Muscle of back (tissue), 13 donors: ENCODE data around the gene NLRP12. TPM values are rescaled to one million over a fixed set of nuclear protein-coding genes. Genes with fewer than 3 reads are reported as not detected.
"Not testable (repeated sequence)": the region's sequence is repeated elsewhere in the genome, so short reads cannot be mapped to it uniquely, and the experiment has no call there.

Source experiments
- DNase-seq, 3 donors: peaks; one replicate each; pipeline versions ENCODE4 v3.0.0 to v3.0.0-alpha.2; 2013
- long read RNA-seq, 9 donors: transcript quantifications; one replicate each; lab custom pipeline, GENCODE V29; 2026
- polyA plus RNA-seq, 10 donors: library from polyadenylated mRNA; unstranded; fragments of 120-200 nt; gene quantifications; one replicate each; pipeline ENCODE4 v1.2.1, GENCODE V29; 2013; ENCODE audit not compliant: insufficient read length in 10 of 10

NLRP12 gene
- polyA plus RNA-seq, result under 1 TPM; 0.19 to 0.62 (median 0.29) TPM
- long read RNA-seq, donor 1, result 0 reads
- long read RNA-seq, donor 2, result 0 reads
- long read RNA-seq, donor 3, result 0 reads
- long read RNA-seq, donor 4, result 0 reads
- long read RNA-seq, donor 5, result 0 reads
- long read RNA-seq, donor 6, result 0 reads
- long read RNA-seq, donor 7, result 0 reads
- long read RNA-seq, donor 8, result 0 reads
- long read RNA-seq, donor 9, result 0 reads

- peak in 2 of 3 donors; percentile 17 to 31 for DNase-seq
Measured at GRCh38 chr19:53824134-53824611, at the start of gene NLRP12. NLRP12 (minus strand) TSS chr19:53824314; CDS start chr19:53824174, 140 bp downstream.

- DNase-seq, result no peak
Measured at GRCh38 chr19:53872762-53873161, 48.6 kb upstream of the NLRP12 start.

- DNase-seq, result no peak
Measured at GRCh38 chr19:53871454-53871853, 47.3 kb upstream of the NLRP12 start.

- DNase-seq, result no peak
Measured at GRCh38 chr19:53870485-53870844, 46.4 kb upstream of the NLRP12 start.

GRCh38 chr19:53869805-53870484 lies 45.8 kb upstream of the NLRP12 start:
- DNase-seq, result not testable (repeated sequence)

GRCh38 chr19:53868892-53869804 lies 45.0 kb upstream of the NLRP12 start:
- peak; percentile 88 to 96 (median 88) for DNase-seq

- DNase-seq, result peak in 2 of 3 donors; percentile 42 to 75
Measured at GRCh38 chr19:53868091-53868891, 44.2 kb upstream of the NLRP12 start.

GRCh38 chr19:53867225-53868090 lies 43.3 kb upstream of the NLRP12 start, which contains the start of gene MYADM:
MYADM (plus strand) TSS chr19:53867883; CDS start chr19:53873530, 5,647 bp downstream.
- peak; percentile 99 to 100 (median 100) for DNase-seq

GRCh38 chr19:53866865-53867224 lies 42.7 kb upstream of the NLRP12 start:
- no peak for DNase-seq

GRCh38 chr19:53865918-53866864 lies 42.1 kb upstream of the NLRP12 start:
- peak; percentile 76 to 97 (median 89) for DNase-seq

GRCh38 chr19:53865523-53865917 lies 41.4 kb upstream of the NLRP12 start:
- DNase-seq, result no peak

GRCh38 chr19:53864308-53864836 lies 40.3 kb upstream of the NLRP12 start:
- no peak for DNase-seq

- no peak for DNase-seq
Measured at GRCh38 chr19:53853707-53854106, 29.6 kb upstream of the NLRP12 start.

GRCh38 chr19:53849237-53849676 lies 25.1 kb upstream of the NLRP12 start:
- peak; percentile 42 to 78 (median 76) for DNase-seq

GRCh38 chr19:53847555-53847954 lies 23.4 kb upstream of the NLRP12 start:
- no peak for DNase-seq

- no peak for DNase-seq
Measured at GRCh38 chr19:53844849-53845246, 20.7 kb upstream of the NLRP12 start.

- DNase-seq, result peak in 1 of 3 donors; percentile 57
Measured at GRCh38 chr19:53840914-53841313, 16.8 kb upstream of the NLRP12 start.

GRCh38 chr19:53840241-53840640 lies 16.1 kb upstream of the NLRP12 start:
- DNase-seq, result not testable (repeated sequence)

GRCh38 chr19:53838446-53838845 lies 14.3 kb upstream of the NLRP12 start:
- DNase-seq, result not testable (repeated sequence)
